ENCODE data around the gene TMEM147. TPM values are rescaled to one million over a fixed set of nuclear protein-coding genes. Genes with fewer than 3 reads are reported as not detected.

The TMEM147 gene
- total RNA-seq, 2 donors from 2014 or later = 45.0 to 74.1 TPM

DNA sequence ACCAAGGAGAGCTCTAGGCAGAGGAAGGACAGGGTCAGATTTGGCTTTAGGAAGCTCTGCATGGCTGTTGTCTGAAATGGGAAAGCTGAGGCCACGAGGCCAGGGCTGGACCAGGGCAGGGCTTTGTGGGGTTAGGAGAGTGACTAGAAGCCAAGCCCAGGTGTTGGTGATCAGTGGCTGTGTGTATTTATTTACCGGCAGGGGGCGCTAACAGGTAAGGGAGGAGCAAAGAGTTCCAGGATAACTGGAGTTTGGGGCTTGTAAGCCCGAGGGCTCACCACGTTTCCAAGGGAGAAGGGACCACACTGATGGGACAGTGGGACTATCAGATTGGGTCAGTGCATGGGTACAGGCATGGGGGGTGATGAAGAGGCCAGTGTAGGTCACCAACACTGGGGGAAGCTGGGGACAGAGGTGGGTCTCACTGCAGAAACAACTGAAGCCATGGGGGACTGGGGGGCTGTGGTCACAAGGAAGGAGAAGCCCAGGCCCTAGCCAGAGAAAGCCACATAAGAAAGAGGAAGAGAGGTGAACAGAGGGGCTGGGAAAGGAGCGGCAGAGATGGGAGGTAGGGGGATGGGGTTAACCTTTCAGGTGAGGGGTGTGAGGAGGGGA is 3.9 kb downstream of the TMEM147 start:
- Mint-ChIP-seq H3K27ac (peak overlapping the region; percentile 63), H3K4me3 (no peak overlapping the region)

GRCh38 chr19:35549879-35550523 is 4.6 kb downstream of the TMEM147 start:
- Mint-ChIP-seq H3K27ac (no peak overlapping the region), H3K27me3 (no peaks in the 10 kb centered on the region), H3K36me3 (ENCODE audit: low read depth) (peaks cover 46% of the 10 kb centered on the region), H3K4me3 (no peak overlapping the region), H3K9me3 (no peaks in the 10 kb centered on the region), H3K4me1 (peaks cover 13% of the 10 kb centered on the region)
- ATAC-seq (replicated peaks) = no peak

More for the DNA sequence above, 3.9 kb downstream of the TMEM147 start:
- ATAC-seq (replicated peaks) = no peak
- H3K27me3 Mint-ChIP-seq = no peaks in the 10 kb centered on the region
- H3K36me3 Mint-ChIP-seq (ENCODE audit: low read depth) = peaks cover 46% of the 10 kb centered on the region
- H3K9me3 Mint-ChIP-seq = no peaks in the 10 kb centered on the region
- H3K4me1 Mint-ChIP-seq = peaks cover 13% of the 10 kb centered on the region

- no peak for ATAC-seq (replicated peaks)
- H3K27ac Mint-ChIP-seq = no peak overlapping the region
- peaks cover 13% of the 10 kb centered on the region for H3K4me1 Mint-ChIP-seq
- no peaks in the 10 kb centered on the region for H3K9me3 Mint-ChIP-seq
- peaks cover 39% of the 10 kb centered on the region for H3K36me3 Mint-ChIP-seq (ENCODE audit: low read depth)
- no peaks in the 10 kb centered on the region for H3K27me3 Mint-ChIP-seq
- no peak overlapping the region for H3K4me3 Mint-ChIP-seq
Observed at GRCh38 chr19:35551091-35551810, 5.8 kb downstream of the TMEM147 start.

- Mint-ChIP-seq H3K27ac (no peak overlapping the region), H3K4me1 (peaks cover 17% of the 10 kb centered on the region), H3K27me3 (peaks cover 4% of the 10 kb centered on the region), H3K4me3 (no peak overlapping the region), H3K36me3 (ENCODE audit: low read depth) (peaks cover 24% of the 10 kb centered on the region), H3K9me3 (no peaks in the 10 kb centered on the region)
- ATAC-seq (replicated peaks) = no peak
Observed at GRCh38 chr19:35552534-35553384, 7.3 kb downstream of the TMEM147 start.

DNA sequence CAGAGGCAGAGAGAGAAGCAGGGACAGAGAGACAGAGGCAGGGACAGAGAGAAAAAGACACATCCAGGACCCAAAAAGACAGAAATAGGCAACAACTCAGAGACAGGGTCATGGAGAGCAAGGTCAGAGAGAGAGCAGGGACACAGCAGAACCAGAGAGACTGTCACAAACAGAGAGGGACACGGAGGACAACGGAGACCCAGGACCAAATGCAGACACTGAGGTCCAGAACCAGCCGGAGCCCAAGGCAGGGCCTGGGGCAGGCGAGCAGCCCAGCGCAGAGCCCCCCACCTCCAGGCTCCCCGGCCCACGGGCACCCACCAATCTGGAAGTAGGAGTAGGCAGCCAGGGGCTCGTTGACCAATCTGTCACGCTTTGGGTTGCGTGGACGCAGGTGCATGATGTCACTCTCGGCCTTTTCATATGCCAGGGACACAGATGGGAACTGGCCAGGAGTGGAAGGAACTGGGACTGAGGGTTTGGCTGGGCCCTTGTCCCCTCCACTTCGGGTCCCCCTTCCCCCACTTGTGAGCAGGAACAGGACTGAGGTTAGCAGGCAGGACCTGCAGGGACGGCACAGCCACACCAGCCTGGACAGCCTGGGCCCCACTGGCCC is 8.1 kb downstream of the TMEM147 start:
- peaks cover 13% of the 10 kb centered on the region for H3K4me1 Mint-ChIP-seq
- no peak for ATAC-seq (replicated peaks)
- no peaks in the 10 kb centered on the region for H3K9me3 Mint-ChIP-seq
- H3K27me3 Mint-ChIP-seq = peaks cover 4% of the 10 kb centered on the region
- H3K36me3 Mint-ChIP-seq (ENCODE audit: low read depth) = peaks cover 19% of the 10 kb centered on the region
- no peak overlapping the region for H3K4me3 Mint-ChIP-seq
- H3K27ac Mint-ChIP-seq = no peak overlapping the region

DNA sequence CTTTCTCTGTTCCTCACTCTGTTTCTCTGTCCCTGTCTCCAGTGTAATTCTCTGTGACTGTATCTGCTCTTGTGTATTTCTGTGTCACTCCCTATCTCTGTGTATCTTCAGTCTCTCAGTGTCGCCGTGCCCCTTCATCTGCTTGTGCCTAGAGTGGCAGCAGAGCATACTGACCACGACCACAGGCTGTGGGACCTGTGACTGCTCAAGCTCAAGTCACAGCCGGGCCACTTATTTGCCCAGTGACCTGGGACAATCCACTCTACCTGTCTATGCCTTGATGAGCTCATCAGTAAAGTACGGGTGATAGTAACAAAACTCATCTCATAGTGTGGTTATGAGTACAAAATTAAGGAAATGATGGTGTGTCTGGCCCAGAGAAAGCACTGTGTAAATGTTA is 8.7 kb downstream of the TMEM147 start:
- peaks cover 4% of the 10 kb centered on the region for H3K27me3 Mint-ChIP-seq
- no peak for ATAC-seq (replicated peaks)
- H3K9me3 Mint-ChIP-seq = no peaks in the 10 kb centered on the region
- H3K4me3 Mint-ChIP-seq = no peak overlapping the region
- H3K27ac Mint-ChIP-seq = no peak overlapping the region
- H3K36me3 Mint-ChIP-seq (ENCODE audit: low read depth) = peaks cover 14% of the 10 kb centered on the region
- H3K4me1 Mint-ChIP-seq = peaks cover 8% of the 10 kb centered on the region

DNA sequence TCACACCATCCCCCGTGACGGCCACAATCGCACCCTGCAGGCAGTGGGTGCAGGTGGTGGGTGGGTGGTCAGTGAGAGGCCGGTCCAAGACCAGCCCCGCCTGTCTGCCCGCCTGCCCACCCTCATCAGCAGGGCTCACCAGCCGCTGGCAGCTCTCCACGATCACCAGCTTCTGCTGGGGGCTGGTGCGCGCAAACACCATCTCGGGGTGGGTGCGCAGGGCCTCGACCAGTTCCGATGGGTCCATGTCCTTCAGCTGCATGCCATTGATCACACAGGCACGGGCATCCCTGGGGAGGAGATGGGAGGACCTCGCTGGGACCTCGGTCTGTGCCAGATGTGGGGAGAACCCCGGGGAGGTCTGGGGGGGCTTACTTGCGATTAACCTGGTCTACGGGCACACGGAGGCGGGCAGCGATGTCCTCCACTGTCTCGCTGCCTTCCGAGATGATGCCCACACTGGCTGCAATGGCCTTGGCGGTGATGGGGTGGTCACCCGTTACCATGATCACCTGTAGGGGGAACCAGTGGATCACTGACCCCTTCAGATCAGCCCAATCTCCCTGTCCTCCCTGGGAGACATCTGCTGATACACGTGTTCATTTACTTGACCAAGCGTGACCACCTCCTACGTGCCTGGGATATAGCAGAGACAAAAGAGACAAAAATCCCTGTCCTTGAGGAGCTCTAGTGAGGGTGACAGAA is 10.0 kb downstream of the TMEM147 start:
- H3K27ac Mint-ChIP-seq = no peak overlapping the region
- peaks cover 4% of the 10 kb centered on the region for H3K4me1 Mint-ChIP-seq

GRCh38 chr19:35556025-35556590 is 10.7 kb downstream of the TMEM147 start:
- Mint-ChIP-seq H3K4me3 (no peak overlapping the region), H3K27ac (no peak overlapping the region), H3K27me3 (peaks cover 18% of the 10 kb centered on the region), H3K4me1 (peaks cover 5% of the 10 kb centered on the region), H3K36me3 (ENCODE audit: low read depth) (no peaks in the 10 kb centered on the region), H3K9me3 (no peaks in the 10 kb centered on the region)
- no peak for ATAC-seq (replicated peaks)

More for the DNA sequence above, 10.0 kb downstream of the TMEM147 start:
- Mint-ChIP-seq H3K27me3 (peaks cover 14% of the 10 kb centered on the region), H3K36me3 (ENCODE audit: low read depth) (peaks cover 6% of the 10 kb centered on the region), H3K9me3 (no peaks in the 10 kb centered on the region), H3K4me3 (no peak overlapping the region)
- no peak for ATAC-seq (replicated peaks)

GRCh38 chr19:35556846-35557538 is 11.6 kb downstream of the TMEM147 start:
- H3K27me3 Mint-ChIP-seq = peaks cover 24% of the 10 kb centered on the region
- no peaks in the 10 kb centered on the region for H3K36me3 Mint-ChIP-seq (ENCODE audit: low read depth)
- no peaks in the 10 kb centered on the region for H3K9me3 Mint-ChIP-seq
- peak overlapping the region; percentile 58 for H3K4me3 Mint-ChIP-seq
- no peak overlapping the region for H3K27ac Mint-ChIP-seq
- ATAC-seq (replicated peaks) = no peak
- peaks cover 8% of the 10 kb centered on the region for H3K4me1 Mint-ChIP-seq

- H3K9me3 Mint-ChIP-seq = no peaks in the 10 kb centered on the region
- H3K27me3 Mint-ChIP-seq = peaks cover 27% of the 10 kb centered on the region
- H3K4me3 Mint-ChIP-seq = peak overlapping the region; percentile 58
- H3K27ac Mint-ChIP-seq = no peak overlapping the region
- ATAC-seq (replicated peaks) = peak; percentile 78
- H3K36me3 Mint-ChIP-seq (ENCODE audit: low read depth) = no peaks in the 10 kb centered on the region
- H3K4me1 Mint-ChIP-seq = peaks cover 8% of the 10 kb centered on the region
Observed at GRCh38 chr19:35557539-35558399, 12.3 kb downstream of the TMEM147 start.

- Mint-ChIP-seq H3K9me3 (no peaks in the 10 kb centered on the region), H3K4me3 (peak overlapping the region; percentile 18), H3K36me3 (ENCODE audit: low read depth) (no peaks in the 10 kb centered on the region), H3K27me3 (peaks cover 33% of the 10 kb centered on the region), H3K4me1 (peaks cover 8% of the 10 kb centered on the region), H3K27ac (no peak overlapping the region)
- no peak for ATAC-seq (replicated peaks)
Observed at GRCh38 chr19:35558400-35559280, 13.2 kb downstream of the TMEM147 start.

Measured in activated T-helper 17 cell treated with anti-CD3 and anti-CD28 coated beads, Interleukin-2, amount 50 U/mL, for 72 hours (primary cell).